ENCODE results near the gene CXCL9.
"Not testable (repeated sequence)": the region's sequence is repeated elsewhere in the genome, so short reads cannot be mapped to it uniquely, and the experiment has no call there.

Gene CXCL9

DNA sequence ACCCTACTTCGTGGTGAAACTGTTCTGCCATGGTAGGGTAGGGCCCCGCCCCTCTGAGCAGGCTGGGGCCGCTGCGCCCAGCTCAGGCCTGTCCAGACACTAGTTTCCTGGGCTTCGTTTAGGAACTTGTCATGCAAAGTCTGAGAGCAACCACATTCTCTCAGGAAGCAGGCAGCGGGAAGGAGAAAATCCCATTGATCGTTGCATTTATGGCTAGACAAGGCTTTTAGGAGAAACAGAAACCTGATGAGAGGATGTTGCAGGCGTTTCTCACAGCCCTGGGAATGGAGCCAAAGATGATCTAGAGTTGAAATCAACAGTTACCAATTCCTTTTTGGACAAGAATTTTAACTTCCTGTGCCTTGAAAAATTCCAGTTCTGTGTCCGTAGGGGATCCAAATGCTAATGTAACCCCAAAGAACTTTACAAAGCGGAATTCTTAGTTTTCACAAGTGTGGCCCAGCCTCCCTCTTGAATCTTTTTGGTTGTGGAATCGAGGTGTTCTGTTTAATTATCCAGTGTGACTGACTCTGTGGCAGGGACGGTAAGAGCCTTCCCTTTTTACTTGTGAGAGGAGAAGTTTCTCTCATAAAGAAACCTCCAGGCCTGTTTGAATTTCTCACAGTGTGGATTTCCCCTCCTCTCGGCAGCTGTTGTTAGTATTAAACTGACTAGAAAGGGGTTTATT, 4.5 kb upstream of the CXCL9 start:
- DNase-seq (ENCODE audit: low spot score): no peak

DNA sequence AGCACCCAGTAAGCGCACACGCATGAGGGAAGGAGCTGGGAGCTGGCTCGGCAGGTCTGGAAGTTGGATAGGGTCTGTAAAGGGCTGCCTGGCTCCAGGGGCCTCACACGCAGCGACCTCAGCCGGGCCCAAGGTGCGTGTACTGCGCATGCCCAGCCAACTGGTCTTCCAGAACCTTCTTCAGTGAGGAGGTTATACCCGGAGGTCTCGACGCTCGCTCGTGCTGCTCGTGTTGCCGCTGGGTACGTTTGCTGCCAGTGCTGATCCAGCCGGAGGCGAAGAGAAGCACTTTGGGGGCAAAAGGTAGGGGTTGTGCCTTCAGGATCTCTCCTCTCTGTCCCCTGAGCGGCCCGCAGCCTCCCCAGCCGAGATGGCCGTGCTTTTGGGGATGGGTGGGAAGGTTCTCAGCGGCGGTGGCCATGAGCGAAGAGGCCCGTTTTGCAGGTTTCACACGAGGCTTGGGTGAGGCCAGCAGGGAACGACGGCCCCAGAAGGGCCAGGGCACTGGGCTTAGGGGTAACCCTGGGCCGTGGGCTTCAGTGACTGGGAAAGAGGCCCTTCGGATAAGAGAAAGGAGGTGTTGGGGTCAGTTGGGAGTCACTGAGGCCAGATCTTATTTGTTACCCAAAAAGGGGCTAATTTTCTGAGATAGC, 3.8 kb upstream of the CXCL9 start:
- DNase-seq (ENCODE audit: low spot score): no peak

DNA sequence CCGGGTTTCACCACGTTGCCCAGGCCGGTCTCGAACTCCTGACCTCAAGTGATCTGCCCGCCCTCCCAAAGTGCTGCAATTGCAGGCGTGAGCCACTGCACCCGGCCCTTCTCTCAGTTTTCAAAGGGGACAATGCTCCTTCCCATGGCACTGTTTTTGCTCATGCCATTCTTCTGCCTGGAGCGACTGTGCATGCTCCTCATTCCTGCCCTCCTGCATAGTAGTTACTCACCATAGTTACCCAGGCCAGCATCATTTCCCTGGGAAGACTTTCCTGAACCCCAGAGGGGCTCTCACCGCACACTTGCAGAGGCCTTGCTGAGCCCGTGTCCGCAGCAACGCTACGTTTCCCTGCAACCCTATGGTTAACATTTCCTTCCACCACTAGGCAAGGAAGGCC, 3.3 kb upstream of the CXCL9 start:
- DNase-seq (ENCODE audit: low spot score): no peak

DNA sequence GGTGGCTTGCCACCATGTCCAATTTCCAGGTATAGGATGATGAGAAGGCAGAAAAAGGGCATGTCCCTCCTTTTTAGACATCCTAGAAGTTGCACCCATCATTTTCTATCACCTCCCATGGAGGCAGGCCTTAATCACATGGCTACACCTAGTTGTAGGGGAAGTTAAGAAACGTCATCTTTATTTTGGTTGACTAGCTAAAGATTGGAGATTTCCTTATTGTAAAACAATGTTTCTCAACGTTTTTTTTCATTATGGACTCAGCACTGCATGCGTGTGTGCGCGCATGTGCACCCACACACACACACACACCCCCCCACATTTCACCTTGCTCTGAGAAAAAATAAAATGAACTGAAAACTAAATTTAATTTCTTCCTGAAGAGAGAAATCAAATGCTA, 2.0 kb upstream of the CXCL9 start:
- no peak for DNase-seq (ENCODE audit: low spot score)

DNA sequence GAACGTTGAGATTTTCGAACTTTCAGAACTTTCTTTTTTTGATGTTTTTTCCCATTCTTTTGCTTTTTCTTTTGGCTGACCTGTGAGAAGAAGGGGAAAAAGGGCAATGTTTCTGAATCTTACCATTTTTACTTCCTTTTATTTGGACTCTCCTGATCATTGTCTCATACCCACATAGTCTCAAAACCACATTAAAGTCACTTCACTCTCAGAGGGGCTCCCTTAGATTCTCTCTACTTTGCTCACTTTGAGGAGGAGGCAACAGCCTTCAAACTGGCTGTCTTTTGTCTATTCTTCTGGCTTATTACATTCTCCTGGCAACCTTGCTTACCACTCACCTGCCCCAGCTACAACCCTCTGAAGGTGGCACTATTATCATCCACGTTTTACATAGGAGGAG, 3.7 kb downstream of the CXCL9 start:
- DNase-seq (ENCODE audit: low spot score): no peak

DNA sequence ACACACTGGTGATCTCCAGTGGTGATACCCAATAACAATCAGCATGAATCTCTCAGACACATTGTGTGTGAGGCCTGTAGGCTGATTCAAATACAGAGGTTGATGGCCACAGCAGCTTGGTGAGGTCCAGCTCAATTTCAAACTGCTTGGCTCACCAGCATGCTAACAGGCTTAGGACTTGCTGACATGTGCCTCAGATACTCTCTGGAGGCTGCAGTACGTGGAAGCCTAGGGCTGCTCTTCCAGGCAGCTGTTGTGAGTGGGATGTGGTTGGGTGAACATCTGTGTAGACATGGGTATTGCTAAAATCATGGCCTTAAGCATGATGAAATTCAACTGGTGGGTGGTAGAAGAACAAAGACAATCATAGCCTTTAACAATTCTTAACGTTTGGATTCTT, 4.3 kb downstream of the CXCL9 start:
- DNase-seq (ENCODE audit: low spot score): no peak

DNA sequence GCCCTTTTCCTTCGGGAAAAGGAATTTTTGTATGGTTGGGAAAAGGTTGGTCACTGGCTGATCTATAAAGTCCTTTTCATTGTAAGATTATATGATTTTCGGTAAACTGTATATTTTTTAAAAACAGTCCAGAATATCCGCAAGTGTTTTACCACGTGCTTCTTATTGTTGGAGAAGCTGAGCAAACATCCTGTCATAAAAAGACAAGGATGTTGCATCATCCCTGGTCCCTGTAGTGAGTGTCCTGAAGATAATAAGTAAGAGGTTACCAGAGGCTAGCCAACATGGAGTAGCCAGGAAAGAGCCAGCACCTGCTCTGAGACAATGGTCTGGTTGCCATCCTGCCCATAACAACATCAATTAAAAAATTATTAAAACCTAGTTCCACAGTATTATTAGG, 5.1 kb downstream of the CXCL9 start:
- DNase-seq (ENCODE audit: low spot score): no peak

DNA sequence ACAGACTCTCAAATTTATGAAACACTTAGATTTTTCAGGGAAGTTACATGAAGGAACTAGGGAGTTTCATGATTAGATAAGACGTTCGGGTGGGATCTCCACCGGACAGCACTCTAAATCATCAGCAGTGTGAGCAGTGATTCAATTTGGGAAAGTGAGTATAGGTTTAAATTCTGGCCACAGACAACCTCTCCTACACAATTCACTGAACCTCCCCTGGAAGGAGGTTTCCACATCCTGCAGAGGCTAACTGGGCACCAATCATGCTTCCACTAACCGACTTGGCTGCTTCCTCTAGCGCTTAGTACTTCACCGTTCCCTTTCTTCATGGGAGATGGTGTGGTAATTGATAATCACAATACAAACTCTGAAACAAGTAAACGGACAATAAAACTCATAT, 5.6 kb downstream of the CXCL9 start:
- no peak for DNase-seq (ENCODE audit: low spot score)

DNA sequence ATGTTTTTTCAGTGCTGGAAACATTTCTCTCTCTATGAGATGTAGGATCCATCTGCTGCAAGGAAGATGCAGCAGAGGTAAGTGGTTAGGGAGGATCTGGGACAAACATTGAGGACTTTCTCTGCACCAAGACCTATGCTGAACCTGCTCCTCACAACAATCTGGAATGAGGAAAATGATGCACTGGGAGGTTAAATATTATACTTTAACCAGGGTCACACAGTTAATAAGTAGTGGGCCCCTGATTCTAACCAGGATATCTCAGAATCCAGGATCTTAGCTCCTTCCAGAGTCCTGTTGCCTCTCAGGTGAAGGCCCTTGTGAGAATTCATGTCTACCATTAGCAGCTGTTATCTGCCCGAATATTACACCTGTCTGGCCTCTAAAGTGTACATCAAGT, 7.0 kb downstream of the CXCL9 start:
- no peak for DNase-seq (ENCODE audit: low spot score)

DNA sequence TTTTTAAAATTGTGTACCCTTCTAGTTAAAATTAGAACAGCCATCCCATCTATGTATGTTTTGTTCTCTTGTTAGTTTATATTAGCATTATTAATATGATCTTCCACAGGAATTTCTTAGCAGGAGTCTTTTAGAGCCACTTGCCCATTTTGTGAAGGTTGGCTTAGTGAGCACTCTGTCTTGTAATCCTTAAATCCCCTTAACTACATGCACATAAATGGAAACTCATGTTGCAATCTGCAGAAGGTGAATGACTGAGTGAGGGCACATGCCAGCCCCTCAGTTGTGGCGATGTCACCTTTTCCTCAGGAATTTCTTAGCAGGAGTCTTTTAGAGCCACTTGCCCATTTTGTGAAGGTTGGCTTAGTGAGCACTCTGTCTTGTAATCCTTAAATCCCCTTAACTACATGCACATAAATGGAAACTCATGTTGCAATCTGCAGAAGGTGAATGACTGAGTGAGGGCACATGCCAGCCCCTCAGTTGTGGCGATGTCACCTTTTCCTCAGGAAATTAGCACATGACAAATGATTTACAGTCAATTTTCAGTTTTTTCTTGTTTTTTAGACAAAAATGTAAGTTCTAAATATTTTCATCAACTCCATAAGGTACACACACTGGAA, 8.7 kb downstream of the CXCL9 start:
- DNase-seq (ENCODE audit: low spot score): not testable (repeated sequence)

DNA sequence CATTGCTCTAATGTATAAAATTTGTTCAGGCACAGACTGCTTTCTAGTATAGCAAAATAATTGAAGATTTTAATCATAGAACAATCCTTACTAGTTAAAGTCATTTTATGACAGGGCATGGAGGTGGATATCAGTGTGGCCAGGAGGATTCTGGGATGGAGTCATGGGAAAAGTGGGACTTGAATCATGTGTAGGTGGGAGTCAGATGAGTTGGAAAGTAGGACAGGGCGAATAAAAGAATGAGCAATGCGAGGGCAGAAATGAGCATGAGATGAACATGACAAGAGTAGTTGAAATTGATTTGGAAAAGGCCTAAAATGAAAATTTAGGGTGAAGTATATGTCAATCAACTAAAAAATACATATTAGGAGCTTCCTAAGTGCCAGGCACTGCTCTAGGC, 9.4 kb downstream of the CXCL9 start:
- no peak for DNase-seq (ENCODE audit: low spot score)

DNA sequence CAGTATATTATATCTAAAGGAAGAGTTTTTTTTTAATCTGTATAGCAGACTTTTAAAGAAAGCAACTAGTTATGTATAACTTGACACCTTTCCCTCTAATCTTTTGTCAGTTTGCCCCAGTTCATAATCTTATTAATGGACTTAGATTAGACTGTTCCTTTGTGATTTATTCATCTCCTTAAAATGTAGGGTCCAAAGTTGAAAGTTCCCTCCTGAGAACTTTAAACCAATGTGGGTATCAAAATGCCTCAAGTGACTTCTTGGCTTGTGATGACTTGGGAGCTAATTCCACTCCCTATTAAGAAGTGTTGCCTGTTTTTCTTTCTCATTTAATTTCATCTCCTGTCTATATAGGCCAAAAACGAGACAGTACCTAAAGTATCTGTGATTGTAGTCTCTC, 10.2 kb downstream of the CXCL9 start:
- DNase-seq (ENCODE audit: low spot score): no peak

DNA sequence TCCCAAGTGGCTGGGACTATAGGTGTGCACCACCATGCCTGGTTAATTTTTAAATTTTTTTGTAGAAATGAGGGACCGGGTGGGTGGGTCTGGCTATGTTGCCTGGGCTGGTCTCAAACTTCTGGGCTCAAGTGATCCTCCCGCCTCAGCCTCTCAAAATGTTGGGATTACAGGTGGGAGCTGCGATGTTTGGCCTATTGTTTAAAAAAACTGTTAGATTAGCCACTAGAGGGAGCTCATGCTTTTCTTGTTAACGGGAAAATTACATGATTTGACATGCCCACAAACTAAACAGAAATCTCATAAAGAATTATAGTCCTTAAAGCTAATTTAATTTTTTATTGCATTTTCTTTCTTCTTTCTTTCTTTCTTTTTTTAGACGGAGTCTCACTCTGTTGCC, 11.6 kb downstream of the CXCL9 start:
- DNase-seq (ENCODE audit: low spot score): peak; percentile 79

DNA sequence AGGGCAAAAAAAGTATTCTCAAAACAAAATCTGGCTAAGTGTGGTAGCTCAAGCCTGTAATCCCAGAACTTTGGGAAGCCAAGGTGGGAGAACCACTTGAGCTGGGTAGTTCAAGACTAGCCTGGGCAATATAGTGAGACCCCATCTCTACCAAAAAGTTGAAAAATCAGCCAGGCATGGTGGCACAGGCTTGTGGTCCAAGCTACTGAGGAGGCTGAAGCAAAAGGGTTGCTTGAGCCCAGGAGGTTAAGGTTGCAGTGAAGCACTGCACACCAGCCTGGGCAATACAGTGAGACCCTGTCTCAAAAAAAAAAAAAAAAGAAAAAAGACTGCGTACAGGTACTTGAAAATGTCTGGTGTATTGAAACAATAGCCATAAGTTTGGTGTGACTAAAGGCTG, 14.8 kb downstream of the CXCL9 start:
- no peak for DNase-seq (ENCODE audit: low spot score)

DNA sequence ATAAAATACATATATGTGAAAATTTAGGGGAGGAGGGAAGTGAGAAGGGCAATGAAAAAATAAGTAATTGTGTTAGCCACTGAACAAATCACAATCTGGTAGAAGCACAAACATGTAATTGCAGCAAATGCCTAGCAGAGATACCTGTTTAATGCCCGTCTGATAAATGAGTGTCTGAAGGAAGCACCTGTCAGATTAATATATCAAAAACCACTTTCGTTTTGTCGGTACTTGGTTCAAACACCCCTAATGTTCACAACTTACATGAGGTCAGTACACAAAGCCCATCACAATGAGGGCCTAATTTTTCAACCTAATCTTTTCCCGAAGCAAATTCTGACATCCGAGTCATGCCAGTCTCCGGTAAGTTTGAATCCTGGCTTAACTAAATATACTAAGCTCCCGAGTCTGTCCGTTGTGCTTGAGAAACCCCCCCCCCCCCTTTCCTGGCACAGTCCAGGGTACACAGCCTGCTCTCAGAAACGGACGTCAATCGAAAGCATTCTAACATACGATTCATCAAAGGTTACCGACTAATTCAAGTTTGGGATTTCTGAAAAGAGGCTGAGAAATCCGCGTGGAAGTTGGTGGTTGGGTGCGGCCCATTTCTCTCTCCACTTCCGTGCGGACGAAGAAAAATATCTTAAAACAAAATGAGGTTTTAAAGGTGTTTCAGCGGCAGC, 17.3 kb downstream of the CXCL9 start:
- DNase-seq (ENCODE audit: low spot score): no peak

DNA sequence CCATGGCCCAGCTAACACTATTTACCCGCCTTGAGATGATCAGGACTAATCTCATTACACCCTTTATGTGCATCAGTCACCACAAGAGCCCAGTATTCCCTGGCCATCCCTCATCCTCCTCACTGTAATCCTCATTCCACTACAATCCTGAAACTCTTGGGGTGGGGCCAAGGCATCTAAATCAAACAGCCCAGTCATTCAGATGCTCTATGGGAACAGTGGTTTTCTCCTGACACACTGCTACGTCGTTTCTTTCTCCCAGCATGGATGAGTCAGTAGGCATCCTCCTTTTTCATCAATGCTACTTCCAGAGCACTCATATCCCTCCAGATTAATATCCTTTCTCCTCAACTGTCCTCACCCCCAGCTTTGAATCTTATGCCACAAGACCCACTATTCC, 22.2 kb downstream of the CXCL9 start:
- no peak for DNase-seq (ENCODE audit: low spot score)

DNA sequence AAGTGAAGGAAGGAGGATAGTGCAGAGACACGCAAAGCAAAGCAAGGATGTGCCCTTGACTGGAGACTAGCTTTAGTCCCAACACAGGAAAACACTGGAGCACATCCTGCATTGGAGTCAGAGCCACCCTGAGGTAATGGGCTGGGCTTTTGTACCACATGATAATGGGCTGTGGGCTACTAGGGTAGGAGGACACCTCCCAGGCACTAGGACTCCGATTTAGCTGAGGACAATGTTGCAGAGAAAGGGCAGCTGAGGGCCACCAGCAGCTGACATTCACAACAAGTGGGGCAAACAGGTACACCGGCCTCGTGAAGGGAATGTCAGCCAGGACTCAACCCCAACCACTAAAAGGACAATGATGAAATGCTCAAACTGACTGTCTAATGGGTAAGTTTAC, 26.7 kb downstream of the CXCL9 start:
- no peak for DNase-seq (ENCODE audit: low spot score)

DNA sequence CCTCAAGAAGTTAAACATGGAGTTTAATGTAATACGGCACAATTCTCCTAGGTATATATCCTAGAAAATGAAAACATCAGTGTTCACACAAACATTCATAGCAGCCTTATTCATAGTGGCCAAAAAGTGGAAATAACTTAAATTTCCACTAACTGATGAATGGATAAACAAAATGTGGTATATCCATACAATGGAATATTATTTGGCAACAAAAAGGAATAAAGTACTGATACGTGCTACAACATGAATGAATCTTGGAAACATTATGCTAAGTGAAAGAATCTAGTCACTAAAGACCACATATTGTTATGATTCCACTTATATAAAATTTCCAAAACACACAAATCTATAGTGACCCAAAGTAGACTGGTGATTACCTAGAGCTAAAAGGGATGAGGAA, 31.1 kb downstream of the CXCL9 start:
- no peak for DNase-seq (ENCODE audit: low spot score)

DNA sequence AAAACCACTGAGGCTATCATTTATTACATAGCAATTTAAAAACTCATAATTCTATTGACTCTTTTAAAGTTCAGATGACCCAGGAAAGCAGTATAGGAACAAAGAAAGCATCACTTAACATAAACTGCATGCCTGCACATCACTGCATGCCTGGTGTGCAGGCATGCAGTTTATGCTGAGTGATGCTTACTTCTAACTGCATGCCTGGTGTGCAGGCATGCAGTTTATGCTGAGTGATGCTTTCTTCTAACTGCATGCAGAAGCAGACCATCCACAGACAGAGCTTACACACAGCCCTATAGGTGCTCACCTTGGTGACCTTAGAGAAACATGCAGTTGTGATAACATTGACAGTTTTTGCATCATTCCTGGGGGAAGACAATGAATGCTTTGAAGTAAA, 33.5 kb downstream of the CXCL9 start:
- DNase-seq (ENCODE audit: low spot score): no peak

DNA sequence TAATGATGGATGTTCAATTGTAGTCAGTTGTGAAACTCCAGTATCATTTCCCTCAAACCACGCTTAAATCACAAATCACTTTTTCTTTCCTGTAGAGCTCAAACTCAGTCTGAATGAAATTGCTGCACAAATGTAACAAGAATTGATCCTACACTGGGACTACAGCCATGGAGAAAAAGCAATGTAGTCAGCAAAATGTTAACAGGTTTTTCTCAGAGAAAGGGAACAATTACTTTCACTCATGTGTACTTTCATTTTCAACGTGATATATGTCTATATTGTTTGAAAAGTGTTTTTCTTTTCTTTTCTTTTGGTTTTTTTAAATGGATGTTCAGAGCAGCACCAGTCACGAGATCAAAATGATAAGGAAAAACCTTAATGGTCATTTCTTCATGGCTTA, 39.2 kb downstream of the CXCL9 start:
- no peak for DNase-seq (ENCODE audit: low spot score)

DNA sequence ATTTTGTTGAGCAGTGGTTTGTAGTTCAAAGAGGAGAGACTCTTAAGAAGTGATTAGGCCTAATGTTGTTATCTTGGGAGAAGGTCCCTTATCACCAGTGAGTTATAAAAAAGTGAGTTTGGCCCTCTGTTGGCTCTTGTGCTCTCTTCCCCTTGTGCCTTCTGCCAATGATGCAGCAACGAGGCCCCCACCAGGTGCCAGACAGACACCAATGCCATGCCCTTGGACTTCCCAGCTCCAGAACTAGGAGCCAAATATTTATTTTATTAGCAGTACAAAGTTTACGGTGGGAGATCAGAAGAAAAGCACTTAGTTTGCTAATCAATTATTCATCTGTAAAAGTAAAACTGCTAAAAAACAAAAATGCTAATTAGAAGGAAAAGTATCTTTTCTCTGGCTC, 43.8 kb downstream of the CXCL9 start:
- DNase-seq (ENCODE audit: low spot score): no peak

DNA sequence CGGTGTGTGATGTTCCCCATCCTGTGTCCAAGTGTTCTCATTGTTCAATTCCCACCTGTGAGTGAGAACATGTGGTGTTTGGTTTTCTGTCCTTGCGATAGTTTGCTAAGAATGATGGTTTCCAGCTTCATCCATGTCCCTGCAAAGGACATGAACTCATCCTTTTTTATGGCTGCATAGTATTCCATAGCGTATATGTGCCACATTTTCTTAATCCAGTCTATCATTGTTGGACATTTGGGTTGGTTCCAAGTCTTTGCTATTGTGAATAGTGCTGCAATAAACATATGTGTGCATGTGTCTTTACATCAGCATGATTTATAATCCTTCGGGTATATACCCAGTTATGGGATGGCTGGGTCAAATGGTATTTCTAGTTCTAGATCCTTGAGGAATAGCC, 45.2 kb downstream of the CXCL9 start:
- DNase-seq (ENCODE audit: low spot score): not testable (repeated sequence)

DNA sequence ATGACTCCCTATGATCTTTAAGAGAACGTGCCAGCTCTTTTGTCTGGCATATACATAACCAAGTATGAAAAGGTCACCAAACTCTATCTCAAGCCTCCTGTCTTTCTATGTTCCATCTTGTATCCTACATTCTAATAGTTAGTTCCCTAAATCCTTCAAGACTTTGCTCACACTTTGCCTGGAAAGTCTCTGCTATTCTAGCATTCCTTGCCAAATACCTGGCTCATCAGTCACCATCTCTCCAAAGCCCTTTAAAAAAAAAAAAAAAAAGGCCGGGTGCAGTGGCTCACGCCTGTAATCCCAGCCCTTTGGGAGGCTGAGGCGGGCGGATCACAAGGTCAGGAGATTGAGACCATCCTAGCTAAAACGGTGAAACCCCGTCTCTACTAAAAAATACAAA, 48.8 kb downstream of the CXCL9 start:
- DNase-seq (ENCODE audit: low spot score): not testable (repeated sequence)

Data from LoVo (cell line).